CD4-positive, alpha-beta T cell treated with Interleukin-12 subunit alpha and Interleukin-12 subunit beta, for 1 hour (primary cell): ENCODE measurements around the gene IL1RN.

Experiments
- DNase-seq: peaks from one replicate; pipeline ENCODE4 v3.0.0-alpha.2; 2020

The IL1RN gene

DNA sequence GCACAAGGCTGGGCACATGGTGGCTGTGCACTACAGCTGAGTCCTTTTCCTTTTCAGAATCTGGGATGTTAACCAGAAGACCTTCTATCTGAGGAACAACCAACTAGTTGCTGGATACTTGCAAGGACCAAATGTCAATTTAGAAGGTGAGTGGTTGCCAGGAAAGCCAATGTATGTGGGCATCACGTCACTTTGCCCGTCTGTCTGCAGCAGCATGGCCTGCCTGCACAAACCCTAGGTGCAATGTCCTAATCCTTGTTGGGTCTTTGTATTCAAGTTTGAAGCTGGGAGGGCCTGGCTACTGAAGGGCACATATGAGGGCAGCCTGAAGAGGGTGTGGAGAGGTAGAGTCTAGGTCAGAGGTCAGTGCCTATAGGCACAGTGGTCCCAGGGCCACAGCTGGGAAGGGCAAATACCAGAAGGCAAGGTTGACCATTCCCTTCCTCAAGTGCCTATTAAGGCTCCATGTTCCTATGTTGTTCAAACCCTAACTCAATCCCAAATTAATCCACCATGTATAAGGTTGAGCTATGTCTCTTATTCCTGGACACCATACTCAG, 2.2 kb downstream of the IL1RN start:
- no peak for DNase-seq

DNA sequence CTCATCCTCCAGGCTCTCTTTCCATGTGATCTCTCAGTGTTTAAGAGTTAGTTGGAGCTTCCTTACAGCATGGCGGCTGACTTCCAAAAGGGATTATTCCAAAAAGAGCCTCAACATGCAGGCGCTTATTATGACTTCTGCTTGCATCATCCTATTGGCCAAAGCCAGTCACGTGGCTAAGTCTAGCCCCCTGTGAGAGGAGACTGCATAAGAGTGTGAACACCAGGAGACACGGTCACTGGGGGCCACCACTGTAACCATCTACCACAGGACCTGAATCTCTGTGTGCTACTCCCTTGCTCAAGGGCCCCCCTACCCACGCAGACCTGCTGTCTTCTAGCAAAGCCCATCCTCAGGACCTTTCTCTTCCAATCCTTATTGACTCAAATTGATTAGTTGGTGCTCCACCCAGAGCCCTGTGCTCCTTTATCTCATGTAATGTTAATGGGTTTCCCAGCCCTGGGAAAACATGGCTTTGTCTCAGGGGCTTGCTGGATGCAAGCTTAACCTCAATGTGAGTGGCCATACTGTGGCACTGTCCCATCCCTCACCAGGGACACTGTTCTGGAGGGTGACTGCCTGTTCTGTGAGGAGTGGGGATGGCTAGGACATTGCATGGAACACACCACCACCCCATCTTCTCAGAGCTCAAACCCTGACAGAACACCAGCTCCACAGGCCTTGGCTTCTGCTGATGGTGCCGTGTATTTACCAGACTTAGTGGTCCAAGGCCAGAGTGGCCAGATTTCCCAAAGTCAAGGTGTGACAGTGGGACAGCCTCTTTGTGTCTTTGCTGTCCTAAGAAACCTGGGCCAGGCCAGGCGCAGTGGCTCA, 4.2 kb downstream of the IL1RN start:
- DNase-seq, result no peak

DNA sequence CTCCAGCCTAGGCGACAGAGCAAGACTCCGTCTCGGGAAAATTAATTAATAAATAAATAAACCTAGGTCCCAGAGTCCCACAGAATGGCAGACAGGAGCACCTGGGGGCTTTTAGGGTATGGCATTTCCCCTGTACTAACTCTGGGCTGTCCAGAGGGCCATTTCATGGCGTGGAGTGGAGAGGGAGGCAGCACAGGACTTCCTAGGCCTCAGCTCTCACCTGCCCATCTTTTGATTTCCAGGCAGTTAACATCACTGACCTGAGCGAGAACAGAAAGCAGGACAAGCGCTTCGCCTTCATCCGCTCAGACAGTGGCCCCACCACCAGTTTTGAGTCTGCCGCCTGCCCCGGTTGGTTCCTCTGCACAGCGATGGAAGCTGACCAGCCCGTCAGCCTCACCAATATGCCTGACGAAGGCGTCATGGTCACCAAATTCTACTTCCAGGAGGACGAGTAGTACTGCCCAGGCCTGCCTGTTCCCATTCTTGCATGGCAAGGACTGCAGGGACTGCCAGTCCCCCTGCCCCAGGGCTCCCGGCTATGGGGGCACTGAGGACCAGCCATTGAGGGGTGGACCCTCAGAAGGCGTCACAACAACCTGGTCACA, 5.1 kb downstream of the IL1RN start:
- DNase-seq, result no peak

DNA sequence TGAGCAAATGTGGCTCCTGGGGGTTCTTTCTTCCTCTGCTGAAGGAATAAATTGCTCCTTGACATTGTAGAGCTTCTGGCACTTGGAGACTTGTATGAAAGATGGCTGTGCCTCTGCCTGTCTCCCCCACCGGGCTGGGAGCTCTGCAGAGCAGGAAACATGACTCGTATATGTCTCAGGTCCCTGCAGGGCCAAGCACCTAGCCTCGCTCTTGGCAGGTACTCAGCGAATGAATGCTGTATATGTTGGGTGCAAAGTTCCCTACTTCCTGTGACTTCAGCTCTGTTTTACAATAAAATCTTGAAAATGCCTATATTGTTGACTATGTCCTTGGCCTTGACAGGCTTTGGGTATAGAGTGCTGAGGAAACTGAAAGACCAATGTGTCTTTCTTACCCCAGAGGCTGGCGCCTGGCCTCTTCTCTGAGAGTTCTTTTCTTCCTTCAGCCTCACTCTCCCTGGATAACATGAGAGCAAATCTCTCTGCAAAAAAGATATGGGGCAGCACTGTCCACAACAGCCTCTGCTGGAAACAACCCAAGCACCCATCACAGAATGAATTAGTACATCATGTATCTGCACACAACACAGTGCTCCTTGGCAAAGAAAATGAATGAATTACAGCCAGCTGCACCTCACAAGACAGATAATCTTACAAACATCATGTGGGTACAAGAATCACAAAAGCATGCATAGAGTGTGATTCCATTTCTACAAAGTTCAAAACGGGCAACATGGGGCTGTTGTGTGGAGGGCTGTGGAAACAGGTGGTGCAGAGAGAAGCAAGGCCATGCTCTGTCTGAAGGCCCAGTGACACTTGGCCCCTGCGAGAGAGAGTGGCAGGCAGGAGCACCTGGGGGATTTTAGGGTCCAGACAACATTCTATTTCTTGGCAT, 6.6 kb downstream of the IL1RN start:
- no peak for DNase-seq

DNA sequence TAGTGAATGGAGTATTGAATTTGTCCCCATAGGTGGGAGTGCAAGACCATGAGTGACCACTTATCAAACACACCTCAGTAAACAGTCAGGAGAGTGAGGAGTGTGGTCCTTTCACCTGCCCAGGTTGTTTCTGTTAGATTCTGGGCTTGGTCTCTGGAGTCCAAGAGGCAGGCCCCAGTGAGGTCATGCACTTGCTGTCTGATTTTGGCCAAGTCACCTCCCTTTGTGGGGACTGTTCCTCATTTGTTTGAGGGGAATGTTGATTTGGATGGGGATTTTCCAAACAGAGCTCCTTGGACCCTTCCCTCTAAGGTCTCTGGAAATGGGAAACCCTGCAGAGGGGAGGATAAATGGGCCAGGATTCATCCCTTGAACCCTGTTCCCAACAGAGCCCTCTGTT, 7.3 kb downstream of the IL1RN start:
- no peak for DNase-seq

DNA sequence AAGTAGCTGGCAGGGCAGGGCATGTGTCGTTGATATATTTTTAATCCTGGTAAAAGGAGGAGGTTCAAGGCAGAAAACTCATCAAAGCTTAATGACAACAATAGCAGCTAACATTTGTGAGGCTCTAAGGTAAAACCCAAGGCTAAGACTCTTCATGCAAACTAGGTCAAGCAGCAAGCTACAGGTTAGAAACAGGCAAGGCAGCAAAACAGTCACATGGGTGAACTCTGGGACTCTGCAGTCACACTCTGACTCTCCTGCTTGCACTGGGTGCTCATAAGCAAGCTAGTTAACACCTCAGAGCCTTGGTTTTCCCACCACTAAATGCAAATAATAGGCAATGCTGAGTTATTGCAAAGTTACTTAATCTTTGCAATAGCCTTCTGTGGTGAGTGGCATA, 7.9 kb downstream of the IL1RN start:
- DNase-seq, result no peak

DNA sequence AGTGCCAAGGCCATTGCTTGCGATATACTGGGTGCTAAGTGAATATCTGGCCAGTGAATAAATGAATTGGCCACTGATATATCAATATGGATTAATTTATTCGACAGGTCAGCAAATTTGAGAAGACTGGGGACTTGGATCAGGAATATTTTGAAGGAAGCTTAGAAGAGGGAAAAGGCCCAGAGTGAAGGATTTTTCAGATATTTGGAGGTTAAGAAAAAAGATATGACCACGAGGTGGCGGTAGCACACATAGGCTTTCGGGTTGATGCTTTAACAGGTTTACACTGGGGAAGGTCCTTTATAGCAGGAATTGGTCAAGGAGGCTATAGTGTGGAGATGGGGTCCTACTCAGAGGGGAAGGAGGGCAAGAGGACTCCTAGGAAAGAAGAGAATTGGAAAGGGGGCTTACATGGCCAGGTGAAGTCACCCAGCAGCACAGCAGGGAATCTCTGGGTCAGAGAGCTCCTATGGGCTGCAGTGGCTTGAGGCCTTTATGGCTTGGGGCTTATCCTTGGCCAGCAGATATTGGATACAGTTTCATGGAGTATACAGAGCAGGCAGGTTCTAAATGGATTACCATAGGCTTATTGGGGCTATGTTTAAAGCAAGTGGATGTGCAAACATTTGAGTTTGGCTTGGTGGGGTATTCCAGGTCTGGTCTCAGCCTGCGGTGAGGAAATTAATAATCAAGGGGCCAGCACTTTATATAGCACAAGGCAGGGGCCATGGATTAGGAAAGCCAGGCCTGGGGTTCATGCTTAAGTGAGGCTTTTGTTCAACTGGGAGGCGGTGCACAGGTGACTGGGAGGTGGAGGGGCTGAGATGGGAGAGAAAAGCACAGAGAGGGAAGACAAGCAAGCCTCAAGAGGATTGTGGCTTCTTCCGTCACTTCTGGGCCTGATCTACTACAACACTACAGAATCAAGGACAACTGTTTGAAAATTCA, 9.7 kb downstream of the IL1RN start:
- peak; percentile 52 for DNase-seq

DNA sequence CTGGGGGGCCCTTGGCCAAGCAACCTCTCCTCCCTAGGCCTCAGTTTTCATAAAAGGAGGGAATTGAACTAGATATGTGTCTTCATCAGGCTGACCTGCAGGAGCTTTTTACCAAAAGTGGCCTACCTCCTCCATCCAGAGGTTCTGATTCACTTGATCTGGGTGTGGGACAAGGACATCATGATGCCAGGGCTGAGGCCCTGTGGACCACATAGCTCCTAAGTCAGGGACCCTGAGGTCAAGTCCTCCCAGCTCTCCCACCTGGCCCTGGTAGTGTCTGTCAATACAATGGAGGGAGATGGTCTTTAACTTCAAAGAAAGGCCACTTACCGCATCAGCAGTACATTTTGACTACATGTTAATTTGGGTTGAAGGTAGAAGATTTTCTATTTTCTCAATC, 10.4 kb downstream of the IL1RN start:
- DNase-seq, result no peak

DNA sequence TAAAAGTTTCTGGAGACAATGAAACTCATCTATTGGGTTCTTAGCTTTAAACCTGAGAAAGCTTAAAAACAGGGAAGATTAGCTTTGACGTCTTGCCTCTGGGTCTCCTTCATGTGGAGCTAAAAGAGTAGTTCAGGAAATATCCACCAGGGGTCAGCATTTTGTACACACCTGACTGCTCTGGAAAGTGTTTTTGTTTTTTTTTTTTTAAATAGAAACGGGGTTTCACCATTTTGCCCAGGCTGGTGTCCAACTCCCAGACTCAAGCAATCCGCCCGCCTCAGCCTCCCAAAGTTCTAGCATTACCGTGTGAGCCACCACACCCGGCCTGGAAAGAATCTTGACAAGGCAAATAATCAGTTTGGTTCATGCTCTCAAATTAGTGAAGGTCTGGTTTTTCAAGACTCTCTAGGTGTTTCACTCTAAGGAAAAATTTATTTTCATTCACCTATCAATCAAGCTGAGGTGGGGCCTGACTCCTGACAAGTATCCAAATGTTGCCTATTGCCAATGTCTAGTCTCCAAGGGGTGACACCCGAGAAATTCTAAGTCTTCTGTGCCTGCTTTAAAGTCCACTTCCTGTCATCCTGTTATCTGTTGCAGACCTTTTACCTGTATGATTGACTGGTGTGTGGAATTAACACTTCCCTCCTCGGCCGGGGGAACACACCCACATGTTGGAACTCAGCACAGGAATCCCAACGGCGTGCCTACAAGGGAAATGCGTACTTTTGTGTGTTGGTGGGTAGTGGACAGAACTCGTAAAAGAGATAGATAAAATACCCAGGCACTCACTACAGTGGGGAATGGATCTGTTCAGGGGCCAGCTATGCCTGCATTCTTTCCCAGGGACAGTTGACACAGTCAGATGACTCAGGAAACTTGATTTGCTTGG, 11.3 kb downstream of the IL1RN start:
- DNase-seq, result peak; percentile 86

DNA sequence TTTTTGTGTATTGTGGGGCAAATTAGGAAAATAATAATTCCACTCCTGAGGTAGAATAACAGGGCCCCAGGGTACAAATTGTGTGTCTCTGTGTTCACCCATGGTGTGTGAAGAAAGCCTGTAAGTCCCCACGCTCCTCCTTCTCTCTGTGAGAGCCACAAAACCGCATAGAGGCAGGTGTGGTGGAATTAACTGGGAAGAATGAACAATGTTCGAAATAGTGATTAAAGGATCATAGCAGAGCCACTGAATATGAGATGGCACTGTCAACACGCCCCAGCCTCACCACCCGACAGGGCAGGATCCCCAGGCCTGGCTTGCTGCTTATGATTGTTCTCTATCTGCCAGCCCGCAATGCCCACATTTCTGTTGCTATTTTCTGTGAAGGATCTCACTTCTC, 14.1 kb downstream of the IL1RN start:
- no peak for DNase-seq

DNA sequence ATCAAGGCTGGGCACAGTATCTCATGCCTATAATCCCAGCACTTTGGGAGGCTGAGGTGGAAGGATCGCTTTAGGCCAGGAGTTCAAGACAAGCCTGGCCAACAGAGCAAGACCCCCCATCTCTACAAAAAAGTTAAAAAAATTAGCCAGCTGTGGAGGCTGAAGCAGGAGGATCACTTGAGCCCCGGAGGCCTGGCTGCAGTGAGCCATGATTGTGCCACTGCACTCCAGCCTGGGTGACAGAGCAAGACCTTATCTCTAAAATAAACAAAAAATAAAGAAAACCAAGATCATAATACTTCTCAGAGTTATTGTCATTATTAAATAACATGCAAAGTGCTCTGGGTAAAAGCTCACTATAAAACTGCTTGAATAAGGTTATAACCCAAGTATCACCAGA, 14.9 kb downstream of the IL1RN start:
- DNase-seq, result no peak

DNA sequence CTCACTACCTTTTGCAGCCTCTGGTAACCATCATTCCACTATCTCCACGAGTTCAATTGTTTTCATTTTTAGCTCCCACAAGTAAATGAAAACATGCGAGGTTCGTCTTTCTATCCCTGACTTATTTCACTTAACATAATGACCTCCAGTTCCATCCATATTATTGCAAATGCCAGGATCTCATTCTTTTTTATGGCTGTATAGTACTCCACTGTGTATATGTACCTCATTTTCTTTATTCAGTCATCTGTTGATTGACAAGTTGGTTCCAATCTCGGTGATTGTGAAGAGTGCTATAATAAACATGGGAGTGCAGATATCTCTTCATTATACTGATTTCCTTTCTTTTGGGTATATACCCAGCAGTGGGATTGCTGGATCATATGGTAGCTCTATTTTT, 16.9 kb downstream of the IL1RN start:
- no peak for DNase-seq

DNA sequence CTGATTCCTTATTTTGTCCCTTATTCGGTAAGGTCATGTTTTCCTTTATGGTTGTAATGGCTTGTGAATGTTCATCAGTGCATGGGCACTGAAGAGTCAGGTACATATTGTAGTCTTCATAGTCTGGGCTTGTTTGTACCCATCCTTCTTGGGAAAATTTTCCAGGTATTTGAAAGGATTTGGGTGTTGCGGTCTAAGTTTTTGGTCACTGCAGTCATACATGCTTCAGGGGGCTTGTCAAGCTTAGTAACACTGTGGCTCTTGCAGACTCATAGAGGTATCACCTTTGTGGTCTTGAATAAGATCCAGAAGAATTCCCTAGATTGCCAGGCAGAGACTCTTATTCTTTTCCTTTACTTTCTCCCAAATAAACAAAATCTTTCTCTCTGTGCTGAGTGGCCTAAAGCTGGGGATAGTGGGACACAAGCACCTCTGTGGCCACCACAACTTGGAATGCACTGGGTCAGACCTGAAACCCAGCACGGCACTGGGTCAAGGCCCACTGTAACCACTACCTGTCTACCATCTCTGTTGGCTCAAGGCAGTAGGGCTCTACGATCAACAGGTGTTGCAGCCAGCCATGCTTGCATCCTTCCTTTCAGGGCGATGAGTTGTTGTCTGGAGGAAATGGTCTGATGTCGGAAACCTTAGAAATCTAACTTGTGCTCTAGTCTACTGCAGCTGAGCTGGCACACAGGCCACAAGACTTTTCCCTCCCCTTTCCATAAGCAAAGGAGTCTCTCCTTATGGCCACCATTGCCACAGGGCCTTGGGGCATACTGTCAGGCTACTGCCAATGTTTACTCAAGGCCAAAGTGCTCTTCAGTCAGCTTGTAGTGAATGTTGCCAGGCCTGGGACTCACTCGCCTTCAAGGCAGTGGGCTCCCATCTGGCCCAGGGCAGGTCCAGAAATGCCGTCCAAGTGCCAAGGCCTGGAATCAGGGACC, 21.5 kb downstream of the IL1RN start:
- DNase-seq, result no peak

DNA sequence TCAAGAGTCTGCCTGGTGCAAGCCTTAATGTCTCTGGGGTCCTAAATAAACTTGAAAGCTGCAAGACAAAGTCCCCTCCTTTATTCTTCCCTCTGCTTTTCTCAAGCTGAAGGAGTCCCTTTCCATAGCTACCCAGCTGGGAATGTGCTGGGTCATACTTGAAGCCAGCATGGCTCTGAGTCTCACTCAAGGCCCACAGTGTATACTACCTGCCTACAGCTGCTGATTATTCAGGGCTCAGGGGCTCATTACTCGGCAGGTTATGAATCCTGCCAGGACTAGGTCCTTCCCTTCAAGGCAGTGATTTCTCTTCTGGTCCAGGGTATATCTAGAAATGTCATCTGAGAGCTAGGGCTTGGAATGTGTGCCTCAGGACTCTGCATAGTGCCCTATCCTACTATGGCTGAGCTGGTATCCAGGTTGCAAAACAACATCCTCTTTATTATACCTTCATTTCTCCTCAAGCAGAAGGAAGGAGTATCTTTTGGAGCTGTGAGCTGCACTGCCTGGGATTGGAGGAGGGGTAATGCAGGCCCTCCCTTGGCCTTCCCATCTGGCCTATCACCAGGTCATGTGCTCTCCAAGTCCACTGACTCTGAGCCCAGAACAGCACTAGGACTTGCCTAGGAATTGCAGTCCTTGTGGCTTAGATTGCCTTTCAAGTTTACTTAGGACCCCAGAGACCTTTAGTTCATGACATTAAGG, 22.3 kb downstream of the IL1RN start:
- DNase-seq, result no peak

DNA sequence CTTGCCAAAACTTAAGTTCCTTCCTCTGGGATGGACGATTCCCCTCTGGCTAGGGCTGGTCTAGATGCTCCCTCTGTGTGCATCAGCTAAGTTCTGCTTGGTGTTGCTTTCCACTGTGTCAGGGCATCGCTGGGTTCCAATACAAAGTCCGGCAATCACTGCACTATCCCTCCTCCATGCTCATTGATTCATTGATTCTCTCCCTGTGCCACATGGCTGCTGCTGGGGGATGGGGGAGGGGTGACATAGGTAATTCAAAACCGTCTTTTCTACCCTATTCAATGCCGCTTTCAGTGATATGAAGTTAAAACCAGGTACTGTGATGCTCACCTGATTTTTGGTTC, 22.8 kb downstream of the IL1RN start:
- no peak for DNase-seq

DNA sequence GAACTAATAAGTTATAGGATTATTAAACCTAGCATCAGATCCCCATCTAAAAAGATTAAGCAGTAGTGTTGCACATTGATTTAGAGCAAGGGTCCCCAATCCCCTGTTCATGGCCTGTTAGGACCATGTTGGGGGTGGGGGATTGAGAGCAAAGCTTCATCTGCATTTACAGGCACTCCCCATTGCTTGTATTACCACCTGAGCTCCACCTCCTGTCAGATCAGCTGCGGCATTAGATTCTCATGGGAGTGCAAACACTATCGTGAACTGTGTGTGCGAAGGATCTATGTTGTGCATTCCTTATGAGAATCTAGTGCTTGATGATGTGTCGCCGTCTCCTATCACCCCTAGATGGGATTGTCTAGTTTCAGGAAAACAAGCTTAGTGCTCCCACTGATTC, 27.9 kb downstream of the IL1RN start:
- no peak for DNase-seq

DNA sequence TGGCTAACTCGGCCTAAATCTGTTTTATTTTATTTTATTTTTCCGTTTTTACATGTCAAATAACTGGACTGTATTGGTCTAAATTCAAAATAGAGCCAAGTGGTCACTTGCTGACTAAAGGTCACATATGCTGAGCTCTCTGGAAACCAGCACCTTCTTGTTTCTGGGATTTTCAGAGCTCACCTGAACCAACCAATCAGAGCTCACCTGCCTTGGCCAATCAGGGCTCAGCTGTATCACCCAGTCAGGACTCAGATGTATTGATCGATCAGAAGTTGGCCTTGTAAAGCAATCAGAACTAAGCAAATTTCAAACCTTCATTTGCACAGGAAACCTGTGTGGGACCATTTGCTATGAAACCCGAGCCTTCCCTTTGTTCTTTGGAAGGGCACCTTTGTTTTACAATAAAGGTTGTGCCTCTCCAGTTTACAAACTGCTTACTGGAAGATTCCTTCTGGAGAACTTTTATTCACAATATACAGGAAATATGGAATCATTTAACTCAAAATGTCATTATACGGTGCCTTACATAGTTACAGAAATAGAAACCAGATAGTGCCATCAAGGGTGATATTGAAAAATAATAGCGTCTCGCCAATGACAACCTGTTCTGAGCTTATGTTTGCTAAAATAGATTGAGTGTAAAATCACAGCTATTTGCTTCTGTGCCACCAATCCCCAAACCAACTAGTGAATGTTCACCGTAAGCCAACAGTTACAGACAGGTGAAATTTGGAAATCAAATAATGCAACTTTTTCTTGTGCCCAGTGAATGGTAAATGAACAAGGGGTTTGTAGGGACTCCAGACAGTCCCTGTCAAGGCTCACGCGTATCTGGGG, 29.1 kb downstream of the IL1RN start:
- no peak for DNase-seq

DNA sequence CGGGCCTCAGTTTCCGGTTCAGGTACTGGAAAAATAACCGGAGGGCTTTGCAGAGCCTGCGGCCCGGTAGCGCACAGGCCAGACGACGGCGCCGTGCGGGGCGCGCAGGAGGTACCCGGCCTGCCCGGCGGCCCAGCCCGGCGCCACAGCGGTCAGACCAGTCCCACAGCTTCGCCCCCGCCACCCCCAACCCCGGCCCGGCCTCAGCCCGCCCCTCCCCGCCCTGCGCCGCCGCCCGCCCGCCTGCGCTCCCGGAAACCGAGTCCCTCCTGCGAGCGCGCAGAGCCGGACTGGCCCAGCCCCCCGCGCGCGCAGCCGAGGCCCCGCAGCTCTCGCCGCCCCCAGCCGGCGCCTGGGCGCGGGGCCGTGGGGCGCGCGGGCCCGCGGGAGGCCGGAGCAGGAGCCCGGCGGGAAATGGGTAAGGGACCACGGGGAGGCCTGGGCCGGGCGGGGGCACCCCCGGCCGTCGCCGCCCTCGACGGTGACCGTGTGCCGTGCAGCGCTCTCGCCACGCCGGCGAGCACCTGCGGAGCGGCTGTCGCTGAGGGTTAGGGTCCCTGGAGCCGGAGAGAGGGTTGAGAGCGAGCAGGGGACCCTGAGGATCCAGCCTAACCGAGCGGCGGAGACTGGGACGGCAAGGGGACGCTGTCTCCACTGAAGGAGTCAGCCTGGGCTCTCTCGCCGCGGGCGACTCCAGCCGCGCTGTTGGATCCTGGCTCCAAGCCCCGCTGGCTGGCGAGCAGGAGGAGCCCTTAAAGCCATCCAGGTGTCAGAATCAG, 29.9 kb downstream of the IL1RN start:
- DNase-seq, result peak; percentile 51
